GM21381 (cell line): ENCODE results near the gene ZNF341.
A peak's percentile ranks its signal among the peaks of the same experiment; 100 is the strongest.

Experiments
- ATAC-seq: cut with Tn5 transposase; IDR thresholded peaks from one replicate; pipeline ENCODE4 v1.9.1; 2021; ENCODE audit warnings: mild to moderate bottlenecking, moderate library complexity; ENCODE audit not compliant: unreplicated experiment

The ZNF341 gene

DNA sequence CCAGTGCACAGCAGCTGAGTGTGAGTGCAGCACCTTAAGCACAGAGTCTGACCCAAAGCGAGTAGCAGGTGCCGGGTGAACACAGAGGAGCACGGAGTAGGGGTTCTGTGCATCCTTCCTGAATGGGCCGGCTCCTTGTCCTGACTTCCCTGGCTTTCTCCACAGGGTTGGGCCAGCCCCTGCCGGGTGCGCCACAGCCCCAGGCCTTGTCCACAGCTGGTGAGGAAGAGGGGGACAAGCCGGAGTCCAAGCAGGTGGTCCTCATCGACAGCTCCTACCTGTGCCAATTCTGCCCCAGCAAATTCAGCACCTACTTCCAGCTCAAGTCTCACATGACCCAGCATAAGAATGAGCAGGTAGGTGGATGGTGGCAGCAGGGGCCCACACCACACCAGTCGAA is 34.9 kb downstream of the ZNF341 start:
- ATAC-seq: no peak

DNA sequence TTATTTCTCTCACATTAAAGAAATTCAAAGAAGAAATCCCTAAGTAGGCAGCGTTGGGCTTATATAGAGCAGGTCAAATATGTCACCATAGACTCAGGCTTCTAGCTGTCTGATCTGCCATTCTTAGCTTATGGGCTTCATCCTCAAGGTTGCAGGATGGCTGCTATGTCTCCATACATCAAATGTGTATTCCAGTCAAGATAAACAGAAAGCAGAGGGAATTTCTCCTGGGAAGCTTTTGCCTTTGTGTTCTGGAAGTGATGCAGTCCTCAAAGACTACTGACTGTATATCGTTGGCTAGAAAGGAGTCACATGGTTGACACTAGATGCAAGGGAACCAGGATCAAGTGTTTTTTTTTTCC is 36.0 kb downstream of the ZNF341 start:
- no peak for ATAC-seq

DNA sequence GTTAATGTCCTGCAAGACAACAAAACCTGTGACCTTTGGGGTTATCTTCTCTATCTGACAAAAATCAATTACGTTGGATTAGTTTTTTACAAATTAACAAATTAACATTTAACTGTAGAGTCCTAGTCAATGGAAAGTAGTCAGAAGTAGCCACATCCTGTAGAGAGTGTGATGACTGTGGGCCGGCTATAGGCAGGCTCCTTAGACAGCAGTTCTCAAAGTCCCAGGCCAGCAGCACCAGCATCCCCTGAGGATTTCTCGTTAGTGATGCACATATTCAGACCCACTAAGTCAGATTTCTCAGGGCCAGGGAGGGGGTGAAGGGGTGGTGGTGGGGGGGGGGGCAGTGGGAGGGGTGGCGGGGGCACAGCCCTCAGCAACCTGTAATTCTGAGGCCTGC is 37.2 kb downstream of the ZNF341 start:
- no peak for ATAC-seq

DNA sequence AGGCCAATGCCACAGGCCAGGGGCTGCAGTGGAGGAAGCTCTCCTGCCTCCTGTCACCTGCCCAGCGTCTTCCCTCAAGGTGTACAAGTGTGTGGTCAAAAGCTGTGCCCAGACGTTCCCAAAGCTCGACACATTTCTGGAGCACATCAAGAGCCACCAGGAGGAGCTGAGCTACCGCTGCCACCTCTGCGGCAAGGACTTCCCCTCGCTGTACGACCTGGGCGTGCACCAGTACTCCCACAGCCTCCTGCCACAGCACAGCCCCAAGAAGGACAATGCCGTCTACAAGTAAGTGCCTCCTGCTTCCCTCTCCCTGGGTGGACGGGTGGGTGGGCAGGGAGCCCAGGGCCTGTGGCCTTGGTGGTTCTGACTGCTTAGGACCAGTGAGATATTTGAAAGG is 38.2 kb downstream of the ZNF341 start:
- ATAC-seq: no peak

DNA sequence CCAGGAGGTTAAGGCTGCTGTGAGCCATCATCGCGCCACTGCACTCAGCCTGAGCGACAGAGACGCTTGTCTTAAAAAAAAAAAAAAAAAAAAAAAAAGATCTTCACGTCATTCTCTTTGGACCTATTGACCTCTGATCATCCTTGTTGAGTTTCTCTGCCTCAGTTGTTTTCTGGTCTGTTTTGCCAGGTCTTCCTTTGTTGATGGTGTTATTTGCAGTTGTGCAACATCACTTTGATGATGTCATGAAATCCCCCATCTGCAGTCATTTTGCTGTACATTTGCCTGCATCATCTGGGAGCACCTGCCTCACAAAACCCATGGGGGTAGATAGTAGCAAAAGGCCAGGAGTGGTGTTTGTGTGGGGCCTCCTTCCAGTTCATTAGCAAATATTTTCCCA is 40.1 kb downstream of the ZNF341 start:
- ATAC-seq: no peak

DNA sequence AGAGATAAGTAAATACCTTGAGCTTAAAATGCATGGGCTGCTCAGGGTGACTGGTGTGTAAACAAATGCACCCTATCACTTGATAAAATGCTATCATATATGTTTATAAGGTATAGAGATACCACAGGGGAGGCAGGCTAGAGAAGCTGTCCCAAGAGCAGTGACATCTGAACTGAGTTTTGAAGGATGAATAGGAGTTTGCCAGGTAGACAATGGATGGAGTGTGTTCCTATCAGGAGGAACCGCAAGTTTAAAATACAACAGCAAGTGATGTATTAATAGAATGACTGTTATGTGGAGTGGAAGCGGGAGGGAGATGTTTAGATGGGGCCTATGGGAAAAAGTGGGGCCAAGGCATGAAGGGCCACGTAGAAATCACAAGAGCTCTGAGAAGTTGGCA is 40.6 kb downstream of the ZNF341 start:
- ATAC-seq: no peak

DNA sequence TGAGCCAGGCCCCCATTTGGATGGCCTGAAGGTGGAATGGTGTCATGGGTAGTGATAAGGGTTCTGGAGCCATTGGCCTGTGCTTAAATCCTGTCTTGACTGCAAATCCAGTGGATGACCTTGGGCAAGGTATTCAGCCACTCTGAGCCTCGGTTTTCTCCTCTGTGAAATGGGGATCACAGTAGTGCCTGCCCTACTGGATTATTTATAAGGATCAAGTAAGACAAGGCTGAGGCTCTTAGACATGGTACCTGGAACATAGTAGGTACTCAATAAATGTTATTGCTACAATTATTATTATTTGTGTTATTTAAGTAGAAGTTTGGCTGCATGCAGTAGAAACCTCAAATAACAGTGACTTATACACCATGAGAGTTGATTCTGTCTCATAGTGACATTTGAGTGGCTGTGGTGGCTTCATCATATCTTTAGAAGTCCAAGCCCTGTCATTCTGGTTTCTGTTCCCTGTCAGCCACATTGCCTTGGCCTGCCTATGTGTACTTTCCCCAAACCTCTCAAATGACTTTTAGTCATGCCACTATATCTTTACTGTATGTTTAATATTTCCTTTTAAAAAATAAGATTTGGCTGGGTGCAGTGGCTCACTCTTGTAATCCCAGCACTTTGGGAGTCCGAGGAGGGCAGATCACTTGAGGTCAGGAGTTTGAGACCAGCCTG is 41.8 kb downstream of the ZNF341 start:
- ATAC-seq: peak; percentile 45

DNA sequence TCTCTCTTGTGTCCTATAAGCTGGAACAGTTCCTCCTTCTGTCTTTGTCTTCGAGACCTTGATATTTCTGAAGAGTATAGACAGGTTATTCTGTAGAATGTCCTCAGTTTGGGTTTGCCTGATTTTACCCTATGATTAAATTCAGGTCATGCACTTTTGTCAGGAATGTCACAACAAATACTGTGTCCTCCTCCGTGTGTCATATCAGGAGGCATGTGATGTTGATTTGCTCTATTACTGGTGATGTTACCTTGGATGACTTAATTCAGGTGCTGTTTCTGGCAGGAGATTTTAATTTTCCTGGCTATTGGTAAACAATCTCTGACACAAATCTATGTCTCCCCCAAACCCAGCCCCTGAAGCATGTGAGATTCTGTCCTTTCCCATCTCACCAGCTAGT is 46.0 kb downstream of the ZNF341 start:
- ATAC-seq: no peak

DNA sequence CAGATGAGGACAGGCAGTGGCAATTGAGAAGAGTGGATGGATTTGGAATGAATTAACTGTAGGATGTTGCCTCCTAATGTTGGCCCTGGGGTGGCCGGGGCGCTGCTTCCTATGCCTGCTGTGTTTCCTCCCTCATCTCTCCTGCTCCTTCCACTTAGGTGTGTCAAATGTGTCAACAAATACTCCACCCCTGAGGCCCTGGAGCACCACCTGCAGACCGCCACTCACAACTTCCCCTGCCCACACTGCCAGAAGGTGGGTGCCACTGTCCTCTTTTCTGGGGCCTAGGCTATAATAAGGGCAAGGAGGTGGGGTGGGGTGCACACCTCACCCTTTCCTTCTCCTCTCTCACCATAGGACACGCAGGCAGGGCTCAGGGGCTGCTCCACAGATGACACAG is 49.3 kb downstream of the ZNF341 start:
- ATAC-seq: no peak

DNA sequence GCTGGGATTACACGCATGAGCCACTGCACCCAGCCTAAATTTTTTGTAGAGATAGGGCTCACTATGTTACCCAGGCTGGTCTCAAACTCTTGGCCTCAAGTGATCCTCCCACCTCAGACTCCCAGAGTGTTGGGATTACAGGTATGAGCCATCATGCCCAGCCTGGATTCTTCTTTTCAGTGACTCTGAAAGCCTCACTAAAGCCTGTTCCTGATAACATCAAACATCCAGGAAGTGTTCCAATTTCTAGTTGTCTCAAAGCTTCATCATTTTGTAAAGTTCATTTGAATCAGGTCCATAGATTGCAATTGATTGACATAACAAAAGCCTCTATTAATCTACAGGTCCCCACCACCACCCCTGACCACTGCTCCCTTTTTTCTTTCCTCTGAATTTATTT is 50.1 kb downstream of the ZNF341 start:
- no peak for ATAC-seq

DNA sequence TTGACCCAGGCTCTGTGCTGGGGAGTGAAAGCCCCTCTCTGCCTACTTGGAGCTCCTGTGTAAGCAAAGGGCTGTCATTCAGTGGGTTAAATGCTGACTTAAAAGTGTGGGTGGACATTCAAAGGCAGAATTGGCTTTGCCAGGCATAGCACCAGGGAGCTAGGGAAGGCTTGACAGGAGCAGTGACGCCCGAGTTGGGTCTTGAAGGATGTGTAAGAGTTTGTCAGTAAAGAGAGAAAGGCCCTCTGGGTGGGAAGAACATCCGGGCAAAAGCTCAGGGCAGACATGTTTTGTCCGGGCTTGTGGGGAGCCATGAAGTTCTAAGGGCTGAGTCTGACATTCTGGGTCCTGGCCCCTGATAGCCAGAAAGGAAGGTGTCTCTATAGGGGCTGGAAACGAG is 51.5 kb downstream of the ZNF341 start:
- ATAC-seq: no peak

DNA sequence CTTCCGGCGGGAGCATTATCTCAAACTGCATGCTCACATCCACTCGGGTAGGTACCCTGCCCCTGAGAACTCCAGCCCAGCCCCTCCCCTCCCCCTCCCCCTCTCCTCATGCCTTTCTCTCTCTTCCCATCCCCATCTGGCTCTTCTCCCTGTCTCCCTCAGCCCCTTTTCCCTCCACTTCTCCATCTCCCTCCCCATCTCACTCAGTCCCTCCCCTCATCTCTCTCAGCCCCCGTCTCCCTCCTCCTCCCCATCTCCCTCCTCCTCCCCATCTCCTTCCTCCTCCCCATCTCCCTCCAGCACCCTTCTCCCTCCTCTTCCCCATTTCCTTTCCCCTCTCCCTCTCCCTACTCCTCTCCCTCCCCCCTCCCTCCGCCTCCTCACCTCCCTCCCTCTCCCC is 52.0 kb downstream of the ZNF341 start:
- no peak for ATAC-seq

DNA sequence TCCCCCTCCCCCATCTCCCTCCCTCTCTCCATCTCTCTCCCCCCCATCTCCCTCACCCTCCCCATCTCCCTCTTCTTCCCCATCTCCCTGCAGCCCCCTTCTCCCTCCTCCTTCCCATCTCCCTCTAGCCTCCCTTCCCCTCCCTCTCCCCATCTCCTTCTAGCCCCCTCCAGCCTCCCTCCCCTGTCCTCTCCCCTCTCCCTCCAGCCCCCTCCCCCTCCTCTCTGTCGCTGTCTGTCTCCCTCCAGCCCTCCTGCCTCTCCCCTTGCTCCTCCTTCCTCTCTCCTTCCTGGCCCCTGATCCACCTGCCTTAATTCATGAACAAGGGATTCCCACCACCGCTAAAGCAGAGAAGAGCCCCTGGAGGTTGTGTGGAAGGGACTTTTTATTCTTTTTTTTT is 52.4 kb downstream of the ZNF341 start:
- no peak for ATAC-seq

DNA sequence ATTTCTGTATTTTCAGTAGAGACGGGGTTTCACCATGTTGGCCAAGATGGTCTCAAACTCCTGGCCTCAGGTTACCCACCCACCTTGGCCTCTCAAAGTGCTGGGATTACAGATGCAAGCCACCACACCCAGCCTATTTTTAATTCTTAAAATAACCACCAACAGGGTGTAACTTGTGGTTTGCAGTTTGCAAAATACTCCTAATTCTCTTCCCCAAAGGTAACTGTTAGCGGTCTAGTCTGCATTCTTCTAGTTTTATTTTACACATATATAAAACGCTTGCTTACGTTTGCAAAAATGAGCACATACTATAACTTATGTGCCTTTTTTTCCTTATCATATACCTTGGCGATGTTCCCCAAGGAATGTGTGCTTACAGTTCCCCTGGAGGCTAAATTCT is 53.7 kb downstream of the ZNF341 start:
- no peak for ATAC-seq

DNA sequence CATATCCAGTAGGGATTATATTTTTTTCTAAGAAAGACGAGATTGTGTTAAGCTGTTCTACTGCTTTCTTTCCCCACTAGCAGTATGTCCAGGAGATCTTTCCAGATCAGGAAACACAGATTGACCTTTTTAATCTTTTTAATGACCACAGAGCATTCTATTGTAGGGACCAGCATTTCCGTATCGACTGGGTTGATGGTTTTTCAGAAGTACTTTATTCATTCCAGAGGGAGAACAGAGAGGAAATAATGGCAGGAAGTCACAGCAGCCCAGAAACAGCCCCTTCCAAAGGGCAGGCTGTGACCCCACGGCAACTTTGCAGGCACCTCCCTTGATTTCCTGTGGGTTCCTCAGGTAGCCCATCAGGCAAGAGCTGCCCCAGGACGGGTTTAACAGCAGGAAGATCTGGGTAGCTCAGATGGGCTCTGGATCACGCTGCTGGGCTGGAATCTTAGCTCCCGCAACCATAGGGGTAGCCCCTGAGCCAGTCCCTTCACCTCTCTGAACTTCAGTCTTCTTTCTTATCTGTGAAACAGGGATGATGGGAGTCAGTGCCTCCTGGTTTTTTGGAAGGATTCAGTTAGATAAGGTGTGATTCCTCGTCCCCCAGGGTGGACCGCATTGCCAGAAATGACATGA is 55.6 kb downstream of the ZNF341 start:
- no peak for ATAC-seq

DNA sequence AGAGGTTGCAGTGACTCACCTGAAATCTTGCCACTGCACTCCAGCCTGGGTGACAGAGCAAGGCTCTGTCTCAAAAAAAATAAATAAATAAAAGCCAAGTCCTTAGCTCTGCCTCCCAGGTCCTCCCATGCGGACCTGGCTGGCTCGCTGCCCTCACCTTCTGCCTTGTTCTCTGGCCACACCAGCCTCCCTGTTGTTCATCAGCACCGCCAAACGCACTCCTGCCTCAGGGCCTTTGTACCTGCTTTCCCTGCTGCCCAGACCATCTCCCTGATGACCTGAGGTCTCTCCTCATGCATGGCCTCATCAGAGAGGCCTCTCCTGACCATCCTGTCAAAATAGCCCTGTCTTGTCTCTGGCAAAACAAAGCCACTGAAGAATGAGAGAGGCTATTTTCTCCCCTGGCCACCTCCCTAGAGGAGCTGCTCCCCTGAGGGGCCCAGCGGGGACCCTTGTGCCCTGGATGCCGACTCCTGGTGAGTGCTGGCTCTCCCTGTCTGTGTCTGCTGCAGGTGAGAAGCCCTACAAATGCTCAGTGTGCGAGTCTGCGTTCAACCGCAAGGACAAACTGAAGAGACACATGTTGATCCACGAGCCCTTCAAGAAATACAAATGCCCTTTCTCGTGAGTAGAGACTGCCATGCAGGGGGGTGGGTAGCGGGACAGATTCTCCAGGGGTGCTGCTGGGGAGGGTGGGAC is 56.7 kb downstream of the ZNF341 start:
- no peak for ATAC-seq

DNA sequence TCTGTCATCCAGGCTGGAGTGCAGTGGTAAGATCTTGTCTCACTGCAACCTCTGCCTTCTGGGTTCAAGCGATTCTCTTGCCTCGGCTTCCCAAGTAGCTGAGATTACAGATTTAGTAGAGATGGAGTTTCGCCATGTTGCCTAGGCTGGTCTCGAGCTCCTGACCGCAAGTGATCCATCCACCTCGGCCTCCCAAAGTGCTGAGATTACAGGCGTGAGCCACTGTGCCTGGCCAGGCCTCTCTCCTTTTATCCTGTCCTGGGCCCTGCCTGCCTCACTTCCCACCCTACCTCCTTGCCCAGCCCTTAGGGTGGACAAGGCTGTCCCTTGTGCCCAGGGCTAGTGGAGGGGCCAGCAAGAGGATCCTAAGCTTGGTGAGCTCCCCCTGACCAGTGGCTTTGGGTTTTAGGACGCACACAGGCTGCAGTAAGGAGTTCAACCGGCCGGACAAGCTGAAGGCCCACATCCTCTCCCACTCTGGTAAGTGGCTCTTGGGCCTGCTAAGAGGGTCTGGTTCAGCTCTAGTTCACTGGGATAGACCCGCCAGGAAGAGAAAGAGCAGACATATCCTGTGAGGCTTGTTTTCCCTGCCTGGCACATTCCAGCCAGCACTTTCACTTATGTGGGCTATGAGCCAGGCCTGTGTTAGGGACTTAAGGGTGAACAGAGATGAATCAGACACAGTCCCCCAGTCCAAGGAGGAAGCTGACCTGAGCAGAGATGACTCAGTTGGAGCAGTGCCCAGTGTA is 57.5 kb downstream of the ZNF341 start:
- no peak for ATAC-seq

DNA sequence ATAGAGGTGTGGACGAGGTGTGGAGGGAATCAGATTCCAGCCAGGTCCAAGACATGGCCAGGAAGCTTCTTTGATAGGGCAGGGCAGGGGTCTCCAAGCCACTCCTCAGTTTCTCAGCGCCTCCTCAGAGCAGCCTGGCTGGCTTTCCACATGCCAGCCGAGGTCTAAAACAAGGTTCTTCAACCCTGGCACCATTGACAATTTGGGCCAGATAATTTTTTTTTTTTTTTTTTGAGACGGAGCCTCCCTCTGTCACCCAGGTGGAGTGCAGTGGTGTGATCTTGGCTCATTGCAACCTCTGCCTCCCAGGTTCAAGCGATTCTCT is 58.0 kb downstream of the ZNF341 start:
- ATAC-seq: no peak

DNA sequence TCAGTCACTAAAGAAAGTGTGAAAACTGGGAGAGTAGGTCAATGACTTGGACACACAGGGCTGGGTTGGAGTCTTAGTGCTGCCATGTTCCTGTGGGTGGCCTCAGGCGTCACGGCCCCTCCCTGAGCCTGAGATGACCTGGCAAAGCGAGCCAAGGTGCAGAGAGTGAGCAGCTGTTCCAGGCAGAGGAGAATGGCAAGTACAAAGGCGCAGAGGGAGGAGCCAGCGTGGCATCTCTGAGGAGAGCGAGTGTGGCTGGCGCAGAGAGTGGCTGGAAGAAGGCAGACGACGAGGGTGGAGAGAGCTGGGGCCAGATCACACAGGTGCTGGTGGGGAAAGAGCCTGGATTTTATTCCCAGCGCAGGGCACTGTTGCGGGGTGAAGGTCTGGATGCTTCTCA is 58.8 kb downstream of the ZNF341 start:
- no peak for ATAC-seq

DNA sequence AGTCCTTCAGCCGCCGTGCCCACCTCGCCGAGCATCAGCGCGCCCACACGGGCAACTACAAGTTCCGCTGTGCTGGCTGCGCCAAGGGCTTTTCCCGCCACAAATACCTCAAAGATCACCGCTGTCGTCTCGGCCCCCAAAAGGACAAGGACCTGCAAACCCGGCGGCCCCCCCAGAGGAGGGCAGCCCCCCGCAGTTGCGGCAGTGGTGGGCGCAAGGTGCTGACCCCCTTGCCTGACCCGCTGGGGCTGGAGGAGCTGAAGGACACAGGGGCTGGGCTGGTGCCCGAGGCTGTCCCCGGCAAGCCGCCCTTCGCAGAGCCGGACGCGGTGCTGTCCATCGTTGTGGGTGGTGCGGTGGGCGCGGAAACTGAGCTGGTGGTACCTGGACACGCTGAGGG is 59.2 kb downstream of the ZNF341 start:
- ATAC-seq: no peak

DNA sequence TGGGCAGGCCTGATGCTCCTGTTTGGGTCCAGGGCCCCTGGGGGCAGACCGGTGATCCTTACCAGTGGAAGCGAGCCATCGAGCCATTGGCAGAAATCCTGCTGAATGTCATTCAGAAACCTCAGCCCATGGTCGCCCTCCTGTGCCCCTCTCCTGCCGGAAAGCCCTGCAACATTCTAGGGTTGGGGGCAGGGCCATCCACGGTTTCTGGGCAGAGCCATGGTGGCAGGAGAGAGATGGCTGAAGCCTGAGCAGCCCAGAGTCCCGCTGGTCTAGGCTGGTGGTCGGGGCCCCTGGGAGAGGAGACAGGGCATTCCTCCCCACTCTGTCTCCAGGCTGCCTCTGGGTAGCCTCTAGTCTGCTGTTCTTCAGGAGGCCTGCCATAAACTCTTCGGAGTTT is 59.7 kb downstream of the ZNF341 start:
- ATAC-seq: no peak
